Measurements from ENCODE around the gene CAMSAP2. TPM values are rescaled to one million over a fixed set of nuclear protein-coding genes. Genes with fewer than 3 reads are reported as not detected.
A peak's percentile ranks its signal among the peaks of the same experiment; 100 is the strongest.

The CAMSAP2 gene, protein sequence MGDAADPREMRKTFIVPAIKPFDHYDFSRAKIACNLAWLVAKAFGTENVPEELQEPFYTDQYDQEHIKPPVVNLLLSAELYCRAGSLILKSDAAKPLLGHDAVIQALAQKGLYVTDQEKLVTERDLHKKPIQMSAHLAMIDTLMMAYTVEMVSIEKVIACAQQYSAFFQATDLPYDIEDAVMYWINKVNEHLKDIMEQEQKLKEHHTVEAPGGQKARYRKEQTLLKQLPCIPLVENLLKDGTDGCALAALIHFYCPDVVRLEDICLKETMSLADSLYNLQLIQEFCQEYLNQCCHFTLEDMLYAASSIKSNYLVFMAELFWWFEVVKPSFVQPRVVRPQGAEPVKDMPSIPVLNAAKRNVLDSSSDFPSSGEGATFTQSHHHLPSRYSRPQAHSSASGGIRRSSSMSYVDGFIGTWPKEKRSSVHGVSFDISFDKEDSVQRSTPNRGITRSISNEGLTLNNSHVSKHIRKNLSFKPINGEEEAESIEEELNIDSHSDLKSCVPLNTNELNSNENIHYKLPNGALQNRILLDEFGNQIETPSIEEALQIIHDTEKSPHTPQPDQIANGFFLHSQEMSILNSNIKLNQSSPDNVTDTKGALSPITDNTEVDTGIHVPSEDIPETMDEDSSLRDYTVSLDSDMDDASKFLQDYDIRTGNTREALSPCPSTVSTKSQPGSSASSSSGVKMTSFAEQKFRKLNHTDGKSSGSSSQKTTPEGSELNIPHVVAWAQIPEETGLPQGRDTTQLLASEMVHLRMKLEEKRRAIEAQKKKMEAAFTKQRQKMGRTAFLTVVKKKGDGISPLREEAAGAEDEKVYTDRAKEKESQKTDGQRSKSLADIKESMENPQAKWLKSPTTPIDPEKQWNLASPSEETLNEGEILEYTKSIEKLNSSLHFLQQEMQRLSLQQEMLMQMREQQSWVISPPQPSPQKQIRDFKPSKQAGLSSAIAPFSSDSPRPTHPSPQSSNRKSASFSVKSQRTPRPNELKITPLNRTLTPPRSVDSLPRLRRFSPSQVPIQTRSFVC (N-terminal part only)
- total RNA-seq: 10 to 100 TPM in 3 of 4 donors, 1 to 10 TPM in 1; 9.2 to 27.5 (median 19.7) TPM

DNA sequence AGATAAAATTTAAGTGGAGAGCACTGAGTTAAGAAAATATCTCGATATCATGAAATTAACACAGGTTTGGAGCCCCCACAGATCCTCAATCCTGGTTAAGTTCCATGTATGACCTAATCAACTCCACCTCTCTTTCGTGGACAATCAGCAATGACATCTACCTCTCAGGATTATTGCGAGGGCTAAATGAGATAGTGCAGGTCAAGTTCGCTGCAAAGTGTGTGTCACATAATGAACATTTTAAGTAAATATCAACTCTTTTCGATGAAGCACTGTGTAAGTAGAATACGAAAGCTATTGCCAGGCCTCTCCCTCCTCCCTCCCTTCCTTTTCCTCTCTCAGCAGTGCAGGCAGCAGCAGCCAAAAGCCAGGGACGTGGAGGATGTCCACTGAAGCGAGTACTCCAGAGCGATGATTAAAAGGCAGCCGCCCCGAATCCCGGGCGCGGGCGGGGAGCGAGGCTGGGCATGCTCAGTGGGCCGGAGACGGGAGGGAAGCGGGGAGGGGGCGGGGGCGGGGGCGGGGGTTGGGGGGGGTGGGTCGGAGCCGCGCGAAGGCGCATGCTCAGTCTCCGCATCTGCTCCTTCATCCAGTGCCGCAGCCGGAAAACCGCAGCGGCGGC is at the start of gene CAMSAP2:
CAMSAP2 (plus strand) TSS at position 567 of the 622 bp plus-strand sequence. CDS start 935 bp downstream, outside the sequence.
- Histone ChIP-seq H3K27me3 (no peaks in the 10 kb centered on the region), H3K9me3 (no peaks in the 10 kb centered on the region), H3K36me3 (no peaks in the 10 kb centered on the region), H3K27ac (peak within 1 kb of the TSS; percentile 98 to 100 (median 99)), H3K4me1 (peaks cover 0 to 48% (median 4%) of the 10 kb centered on the region in 3 donors), H3K4me3 (peak within 1 kb of the TSS; percentile 82 to 98 (median 88))
- TF ChIP-seq POLR2A (IDR thresholded peaks at IDR 0.05): no peak
- TF ChIP-seq, protein P1, sequence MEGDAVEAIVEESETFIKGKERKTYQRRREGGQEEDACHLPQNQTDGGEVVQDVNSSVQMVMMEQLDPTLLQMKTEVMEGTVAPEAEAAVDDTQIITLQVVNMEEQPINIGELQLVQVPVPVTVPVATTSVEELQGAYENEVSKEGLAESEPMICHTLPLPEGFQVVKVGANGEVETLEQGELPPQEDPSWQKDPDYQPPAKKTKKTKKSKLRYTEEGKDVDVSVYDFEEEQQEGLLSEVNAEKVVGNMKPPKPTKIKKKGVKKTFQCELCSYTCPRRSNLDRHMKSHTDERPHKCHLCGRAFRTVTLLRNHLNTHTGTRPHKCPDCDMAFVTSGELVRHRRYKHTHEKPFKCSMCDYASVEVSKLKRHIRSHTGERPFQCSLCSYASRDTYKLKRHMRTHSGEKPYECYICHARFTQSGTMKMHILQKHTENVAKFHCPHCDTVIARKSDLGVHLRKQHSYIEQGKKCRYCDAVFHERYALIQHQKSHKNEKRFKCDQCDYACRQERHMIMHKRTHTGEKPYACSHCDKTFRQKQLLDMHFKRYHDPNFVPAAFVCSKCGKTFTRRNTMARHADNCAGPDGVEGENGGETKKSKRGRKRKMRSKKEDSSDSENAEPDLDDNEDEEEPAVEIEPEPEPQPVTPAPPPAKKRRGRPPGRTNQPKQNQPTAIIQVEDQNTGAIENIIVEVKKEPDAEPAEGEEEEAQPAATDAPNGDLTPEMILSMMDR (IDR thresholded peaks at IDR 0.05): no peak
- 2 to 8% methylated on average over 9 to 14 of the region's 33 CpGs for WGBS, 2 donors
- intact Hi-C loops (cut with DNase I): loop anchor here (10.0 kb wide), 1 partner anchor 74 kb away; the partner anchor contains the start of gene DDX59
- peak; percentile 10 for DNase-seq

DNA sequence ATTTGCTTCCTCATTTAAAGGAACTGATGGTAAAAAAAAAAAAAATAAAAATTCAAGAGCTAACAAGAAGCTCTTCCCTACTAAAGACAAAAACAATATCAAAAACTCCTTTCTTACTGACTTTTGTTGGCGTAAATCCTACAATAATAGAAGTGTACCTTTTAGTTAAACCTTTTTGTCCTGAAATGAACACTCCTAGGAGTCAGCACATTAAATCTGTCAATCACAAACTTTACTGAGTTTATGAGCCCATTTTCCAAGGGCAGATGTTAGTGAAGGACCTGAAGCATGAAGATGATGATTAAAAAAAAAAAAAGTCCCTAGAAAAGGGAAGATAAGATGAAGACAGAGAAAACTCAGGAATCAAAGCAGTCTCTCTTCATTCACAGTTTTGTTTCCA is 46.4 kb upstream of the CAMSAP2 start:
- H3K4me1 ChIP-seq: peaks cover 0 to 3% (median 0%) of the 10 kb centered on the region in 3 donors
- TF ChIP-seq, protein P1 (IDR thresholded peaks at IDR 0.05): no peak
- no peak for TF ChIP-seq POLR2A (IDR thresholded peaks at IDR 0.05)
- no peak for DNase-seq
- H3K27ac ChIP-seq: no peak overlapping the region
- H3K9me3 ChIP-seq: no peaks in the 10 kb centered on the region
- 82 to 100% methylated on average over 1 of the region's 1 CpG for WGBS, 2 donors
- H3K4me3 ChIP-seq: no peak overlapping the region
- H3K27me3 ChIP-seq: no peaks in the 10 kb centered on the region
- H3K36me3 ChIP-seq: no peaks in the 10 kb centered on the region
- intact Hi-C loops (cut with DNase I): no loop called here

DNA sequence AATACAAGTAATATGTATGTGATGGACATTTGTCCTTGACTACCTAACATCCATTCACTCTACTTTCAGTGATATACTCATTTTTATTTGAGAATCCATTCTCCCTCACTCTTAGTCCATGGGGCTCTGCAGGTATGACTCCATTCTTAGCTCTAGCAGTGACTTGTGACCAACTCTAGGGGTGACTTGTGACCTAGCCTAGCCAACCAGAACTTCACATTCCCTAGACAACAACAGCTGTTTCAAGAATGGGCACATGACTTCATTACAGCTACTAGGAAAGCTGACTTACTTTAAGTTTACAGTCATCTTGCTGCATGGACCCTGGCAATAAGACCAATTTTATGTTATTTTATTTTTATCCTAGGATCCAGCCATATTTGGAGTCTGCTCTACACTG is 45.4 kb upstream of the CAMSAP2 start:
- H3K4me3 ChIP-seq: no peak overlapping the region
- intact Hi-C loops (cut with DNase I): no loop called here
- H3K9me3 ChIP-seq: no peaks in the 10 kb centered on the region
- no peak for DNase-seq
- no peaks in the 10 kb centered on the region for H3K27me3 ChIP-seq
- H3K4me1 ChIP-seq: no peaks in the 10 kb centered on the region
- H3K36me3 ChIP-seq: no peaks in the 10 kb centered on the region
- TF ChIP-seq, protein P1 (IDR thresholded peaks at IDR 0.05): no peak
- no peak for TF ChIP-seq POLR2A (IDR thresholded peaks at IDR 0.05)
- no peak overlapping the region for H3K27ac ChIP-seq

DNA sequence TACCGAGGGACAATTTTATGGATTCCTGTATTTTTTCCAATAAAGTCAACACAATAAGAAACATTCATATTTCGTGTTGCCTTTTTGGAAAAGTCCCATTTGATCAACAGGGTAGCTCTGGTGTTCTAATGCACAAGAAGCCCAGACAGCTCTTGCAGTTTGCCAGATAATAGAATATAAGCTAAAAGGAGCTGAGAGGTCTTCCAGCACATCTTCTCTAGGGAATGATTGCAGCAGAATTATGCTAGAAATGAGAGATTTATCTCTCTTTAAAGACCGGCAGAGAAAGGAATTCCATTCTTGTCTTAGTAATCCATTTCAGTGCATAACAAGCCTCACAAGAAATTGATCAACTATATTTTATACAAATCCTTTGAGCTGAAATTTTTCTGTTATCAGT is 44.0 kb upstream of the CAMSAP2 start:
- TF ChIP-seq, protein P1 (IDR thresholded peaks at IDR 0.05): no peak
- no peak for TF ChIP-seq POLR2A (IDR thresholded peaks at IDR 0.05)
- no peaks in the 10 kb centered on the region for H3K9me3 ChIP-seq
- no peak overlapping the region for H3K27ac ChIP-seq
- H3K4me1 ChIP-seq: no peaks in the 10 kb centered on the region
- intact Hi-C loops (cut with DNase I): no loop called here
- no peaks in the 10 kb centered on the region for H3K27me3 ChIP-seq
- WGBS, 2 donors: 56 to 68% methylated on average over 3 of the region's 3 CpGs
- H3K4me3 ChIP-seq: no peak overlapping the region
- H3K36me3 ChIP-seq: no peaks in the 10 kb centered on the region
- DNase-seq: no peak

Data from esophagus squamous epithelium (tissue), 5 donors.